Measurements from ENCODE around the gene SURF6.
A peak's percentile ranks its signal among the peaks of the same experiment; 100 is the strongest.
"Not testable (repeated sequence)": the region's sequence is repeated elsewhere in the genome, so short reads cannot be mapped to it uniquely, and the experiment has no call there.

SURF6 gene

GRCh38 chr9:133327021-133327420 lies 9.0 kb downstream of the SURF6 start:
- DNase-seq (ENCODE audit: low read depth) = not testable (repeated sequence)

- no peak for DNase-seq (ENCODE audit: low read depth)
Observed at GRCh38 chr9:133323991-133324703, 11.8 kb downstream of the SURF6 start.

DNA sequence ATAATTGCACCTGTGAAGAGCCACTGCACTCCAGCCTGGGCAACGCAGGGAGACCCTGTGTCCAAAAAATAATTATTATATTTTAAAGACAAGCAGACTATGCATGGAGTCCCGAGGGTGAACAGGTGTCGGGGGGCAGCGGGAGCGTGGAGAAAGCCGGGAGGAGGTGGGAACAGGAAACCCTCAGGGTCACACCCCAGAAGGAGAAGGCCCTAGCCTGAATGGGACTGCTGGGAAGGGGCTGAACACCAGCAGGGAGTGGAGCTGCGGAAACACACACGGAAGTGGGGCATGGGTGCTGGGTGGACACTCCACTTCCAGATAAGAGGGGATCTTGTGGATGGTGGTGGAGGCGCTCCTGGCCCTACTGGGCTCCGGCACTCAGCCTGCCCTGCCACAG lies 12.8 kb downstream of the SURF6 start:
- DNase-seq (ENCODE audit: low read depth) = no peak

- no peak for DNase-seq (ENCODE audit: low read depth)
Observed at GRCh38 chr9:133322701-133323100, 13.3 kb downstream of the SURF6 start.

GRCh38 chr9:133321411-133321935 lies 14.5 kb downstream of the SURF6 start:
- no peak for DNase-seq (ENCODE audit: low read depth)

GRCh38 chr9:133320421-133320881 lies 15.5 kb downstream of the SURF6 start:
- no peak for DNase-seq (ENCODE audit: low read depth)

GRCh38 chr9:133317551-133317950 lies 18.4 kb downstream of the SURF6 start:
- not testable (repeated sequence) for DNase-seq (ENCODE audit: low read depth)

- no peak for DNase-seq (ENCODE audit: low read depth)
Observed at GRCh38 chr9:133315997-133316396, 20.0 kb downstream of the SURF6 start.

- no peak for DNase-seq (ENCODE audit: low read depth)
Observed at GRCh38 chr9:133309608-133310007, 26.4 kb downstream of the SURF6 start.

- DNase-seq (ENCODE audit: low read depth) = no peak
Observed at GRCh38 chr9:133307301-133307700, 28.7 kb downstream of the SURF6 start.

DNA sequence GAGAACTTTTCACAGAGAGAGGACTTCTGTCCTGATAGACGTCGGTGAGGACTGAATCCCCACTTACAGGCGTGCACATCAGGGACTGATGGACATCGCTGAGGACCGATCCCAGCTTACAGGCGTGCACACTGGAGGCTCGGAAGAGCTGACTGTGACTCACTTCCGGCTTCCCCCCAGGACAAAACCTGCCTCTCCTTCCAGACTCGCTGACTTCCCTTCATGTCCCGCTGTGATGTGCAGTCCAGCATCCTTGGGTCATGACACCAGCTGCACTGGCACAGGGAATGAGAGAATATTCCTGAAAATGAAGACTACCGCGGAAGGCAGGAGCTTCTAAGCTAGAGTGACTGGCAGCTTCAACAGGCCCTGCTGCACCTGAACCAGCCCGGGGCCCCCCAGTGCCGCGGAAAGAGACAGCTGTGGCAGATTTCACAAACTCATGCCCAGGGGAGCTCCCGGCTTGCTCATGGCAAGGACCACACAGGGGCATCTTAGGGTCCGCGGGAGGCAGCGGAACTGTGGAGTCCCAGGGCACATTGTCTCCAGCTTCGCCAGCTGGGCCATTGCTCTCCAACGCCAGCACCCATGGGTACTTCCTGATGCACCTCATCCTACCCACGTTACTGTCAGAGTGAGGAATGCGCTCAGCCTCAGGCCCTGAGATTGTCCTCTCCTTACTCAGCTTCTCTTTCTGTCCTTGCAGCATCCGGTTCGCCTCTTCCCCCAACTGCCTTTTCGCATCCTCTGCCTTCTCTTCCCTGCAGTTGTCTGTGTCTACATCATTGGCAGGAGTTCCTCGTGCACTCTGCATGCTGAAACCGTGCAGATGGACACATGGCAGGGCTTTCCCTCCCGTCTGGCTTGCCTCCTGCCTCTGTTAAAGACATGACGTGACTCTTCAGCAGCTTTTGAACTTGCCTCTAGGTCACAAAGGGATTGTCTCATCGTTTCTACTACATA lies 29.5 kb downstream of the SURF6 start:
- no peak for DNase-seq (ENCODE audit: low read depth)

GRCh38 chr9:133305731-133306130 lies 30.3 kb downstream of the SURF6 start:
- no peak for DNase-seq (ENCODE audit: low read depth)

GRCh38 chr9:133304477-133305377 lies 31.3 kb downstream of the SURF6 start:
- DNase-seq (ENCODE audit: low read depth) = no peak

GRCh38 chr9:133304158-133304470 lies 31.9 kb downstream of the SURF6 start:
- no peak for DNase-seq (ENCODE audit: low read depth)

- DNase-seq (ENCODE audit: low read depth) = no peak
Observed at GRCh38 chr9:133303266-133304157, 32.5 kb downstream of the SURF6 start.

DNA sequence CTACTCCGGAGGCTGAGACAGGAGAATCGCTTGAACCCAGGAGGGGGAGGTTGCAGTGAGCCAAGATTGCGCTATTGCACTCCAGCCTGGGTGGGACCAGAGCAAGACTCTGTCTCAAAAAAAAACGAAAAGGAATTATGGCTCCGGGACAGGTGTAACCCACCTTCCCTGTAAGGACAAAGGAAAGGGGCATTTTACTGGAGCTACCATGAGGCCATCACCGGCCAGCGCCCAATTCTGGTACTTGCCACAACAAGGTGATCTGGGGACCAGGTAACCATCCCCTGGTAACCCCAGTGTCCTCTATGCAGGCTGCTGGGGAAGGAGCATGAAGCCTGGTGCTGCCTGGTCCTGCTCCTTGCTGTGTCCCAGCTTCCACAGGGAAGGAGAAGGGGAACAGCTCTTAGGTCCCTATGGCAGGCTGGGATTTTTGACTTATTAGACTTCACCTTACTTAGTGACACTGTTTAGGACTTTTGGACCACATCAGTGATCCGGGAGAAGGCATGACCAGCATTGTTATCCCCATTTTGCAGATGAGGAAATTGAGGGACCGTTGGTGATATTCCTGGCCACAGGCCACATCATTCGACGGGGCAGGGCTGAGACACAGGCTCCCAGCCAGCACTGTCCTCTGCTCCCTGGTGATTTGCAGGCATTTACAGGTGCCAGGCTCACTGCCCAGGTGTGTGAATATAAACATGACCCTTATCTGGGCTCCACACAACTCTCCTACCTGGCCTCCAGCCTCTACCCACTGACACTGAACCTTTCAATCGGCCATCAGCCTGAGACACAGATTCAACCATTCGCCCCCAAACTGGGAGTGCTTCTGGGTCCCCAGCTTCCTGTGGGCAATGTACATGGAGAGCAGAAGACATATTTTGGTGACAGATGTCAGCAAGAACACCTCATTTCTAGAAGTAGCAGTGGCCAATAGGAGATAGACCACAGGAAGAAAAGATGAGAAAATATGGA lies 34.4 kb downstream of the SURF6 start:
- DNase-seq (ENCODE audit: low read depth) = no peak

DNA sequence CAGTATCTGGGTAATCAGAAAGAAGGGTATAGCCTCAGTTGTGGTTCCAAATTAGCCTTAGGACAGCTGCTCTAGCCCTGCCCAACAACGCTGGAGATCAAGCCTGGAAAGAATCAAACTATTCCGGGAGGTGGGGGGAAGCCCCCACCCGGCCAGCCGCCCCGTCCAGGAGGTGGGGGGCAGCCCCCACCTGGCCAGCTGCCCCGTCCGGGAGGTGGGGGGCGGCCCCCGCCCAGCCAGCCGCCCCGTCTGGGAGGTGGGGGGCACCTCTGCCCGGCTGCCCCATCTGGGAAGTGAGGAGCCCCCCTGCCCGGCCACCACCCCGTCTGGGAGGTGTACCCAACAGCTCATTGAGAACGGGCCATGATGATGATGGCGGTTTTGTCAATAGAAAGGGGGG lies 36.0 kb downstream of the SURF6 start:
- DNase-seq (ENCODE audit: low read depth) = not testable (repeated sequence)

- no peak for DNase-seq (ENCODE audit: low read depth)
Observed at GRCh38 chr9:133294257-133294656, 41.7 kb downstream of the SURF6 start.

DNA sequence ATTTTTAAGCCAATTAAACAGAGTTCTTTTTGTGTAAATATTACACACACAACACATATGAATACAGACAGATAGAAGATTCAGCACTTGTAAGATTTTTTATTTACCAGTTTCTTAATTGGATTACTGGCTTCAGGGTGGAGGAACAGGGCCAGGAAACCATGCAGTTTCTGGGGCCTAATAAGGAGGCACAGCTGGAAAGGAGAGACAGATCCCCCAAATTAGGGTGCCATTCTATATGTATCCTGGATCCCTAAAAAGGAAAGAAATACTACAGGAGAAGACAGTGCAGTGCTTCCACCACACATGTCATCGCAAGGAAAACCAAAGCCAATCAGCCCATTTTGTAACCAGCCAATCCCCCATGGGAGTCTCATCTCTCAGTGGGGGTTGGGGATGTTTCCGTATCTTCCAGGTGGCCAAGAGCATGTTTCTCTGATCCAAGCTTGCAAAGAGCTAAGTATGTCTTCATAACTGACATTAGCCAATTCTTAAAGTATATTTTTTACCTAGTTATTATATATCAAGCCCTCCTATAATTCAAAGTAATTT lies 45.2 kb downstream of the SURF6 start:
- DNase-seq (ENCODE audit: low read depth) = peak; percentile 6

Measured in amniotic epithelial cell (primary cell).